Esophagus (tissue), 2 donors: Measurements from ENCODE around the gene SOHLH1. TPM values are rescaled to one million over a fixed set of nuclear protein-coding genes. Genes with fewer than 3 reads are reported as not detected.

ENCODE experiments used
- H3K27ac ChIP-seq, 2 donors: one replicate each; pipeline ENCODE4 v1.5.1; 2013; ENCODE audit warnings: low read depth in 2 of 2, mild to moderate bottlenecking in 2 of 2, inconsistent platforms in 1 of 2, low read length in 1 of 2, moderate library complexity in 1 of 2
- H3K27me3 ChIP-seq, 2 donors: one replicate each; pipeline ENCODE4 v1.6.1; 2013; ENCODE audit warnings: low read length in 2 of 2, control low read depth in 1 of 2, mild to moderate bottlenecking in 1 of 2; ENCODE audit not compliant: insufficient read depth in 2 of 2, control insufficient read depth in 1 of 2
- H3K36me3 ChIP-seq, 2 donors: one replicate each; pipeline ENCODE4 v1.6.1; 2013; ENCODE audit warnings: low read length in 1 of 2; ENCODE audit not compliant: control insufficient read depth in 2 of 2, insufficient read depth in 2 of 2
- H3K4me1 ChIP-seq, 2 donors: one replicate each; pipeline ENCODE4 v1.6.1; 2013; ENCODE audit warnings: low read length in 1 of 2; ENCODE audit not compliant: control insufficient read depth in 2 of 2, insufficient read depth in 2 of 2
- H3K4me3 ChIP-seq, 2 donors: one replicate each; pipeline ENCODE4 v1.5.1; 2013; ENCODE audit warnings: low read length in 2 of 2, mild to moderate bottlenecking in 2 of 2, low read depth in 1 of 2, moderate library complexity in 1 of 2
- H3K9me3 ChIP-seq, 2 donors: one replicate each; pipeline ENCODE4 v1.6.1; 2013; ENCODE audit warnings: mild to moderate bottlenecking in 2 of 2, low read depth in 1 of 2, low read length in 1 of 2, moderate library complexity in 1 of 2; ENCODE audit not compliant: control insufficient read depth in 2 of 2, insufficient read depth in 1 of 2
- WGBS, 2 donors: extraction: QIAGEN DNeasy Blood & Tissue Kit; methylation state at CpG; one replicate each; pipeline ENCODE4 v1.1.7; 2013; 5-methylcytosine and 5-hydroxymethylcytosine counted together
- polyA plus RNA-seq, 2 donors: library from polyadenylated mRNA; stranded (reverse); fragments of 200-250 nt; gene quantifications; one replicate each; pipeline ENCODE4 v1.2.3, GENCODE V29; 2013
- donor health status: healthy with polysubstance abuse.
- donor health status: Bipolar disorder and iron deficiency.

The SOHLH1 gene
- polyA plus RNA-seq, 2 donors = not detected

DNA sequence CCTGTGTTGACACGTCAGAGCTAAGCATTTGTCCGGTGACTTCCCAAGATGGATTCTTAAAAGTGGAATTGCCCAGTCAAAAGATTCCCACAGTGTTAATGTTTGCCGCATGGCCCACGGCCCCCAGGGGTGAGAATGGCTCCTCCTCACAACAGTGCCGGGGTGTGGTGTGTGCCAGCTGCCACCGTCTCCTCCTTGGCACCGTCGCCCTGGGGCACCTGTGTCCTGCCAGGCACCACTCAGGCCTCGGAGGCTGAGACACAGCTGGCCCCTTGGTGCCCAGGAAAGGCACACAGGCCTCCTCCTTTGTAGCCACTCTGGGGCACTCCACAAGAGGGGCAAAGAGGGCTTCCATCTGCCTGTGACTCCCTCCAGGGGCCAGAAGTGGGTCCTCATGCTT lies 7.0 kb upstream of the SOHLH1 start:
- H3K27ac ChIP-seq = no peak overlapping the region
- 50 to 52% methylated on average over 9 of the region's 9 CpGs for WGBS, 2 donors
- H3K4me3 ChIP-seq = no peak overlapping the region
- no peaks in the 10 kb centered on the region for H3K36me3 ChIP-seq
- no peaks in the 10 kb centered on the region for H3K27me3 ChIP-seq
- peaks cover 0 to 4% of the 10 kb centered on the region in 2 donors for H3K4me1 ChIP-seq
- H3K9me3 ChIP-seq = no peaks in the 10 kb centered on the region

DNA sequence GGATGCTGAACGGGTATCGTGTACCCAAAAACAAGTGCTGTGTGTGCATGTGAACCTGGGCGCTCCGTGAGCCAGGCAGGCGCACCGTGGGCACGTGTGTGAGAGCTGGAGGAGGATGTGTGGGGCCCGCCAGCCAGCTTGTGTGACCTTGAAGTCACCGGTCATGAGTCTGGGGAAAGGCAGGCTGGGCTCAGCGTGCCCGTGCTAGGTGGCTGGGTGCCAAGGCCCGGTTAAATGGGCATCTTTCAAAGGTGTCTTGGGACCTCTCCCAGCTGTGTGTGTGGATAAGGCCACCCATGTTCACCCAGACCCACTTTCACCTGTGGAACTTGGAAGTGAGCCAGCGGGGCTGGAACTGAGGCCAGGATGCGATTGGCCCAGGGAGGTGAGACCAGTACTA lies 6.1 kb upstream of the SOHLH1 start:
- 52 to 57% methylated on average over 14 of the region's 14 CpGs for WGBS, 2 donors
- H3K27ac ChIP-seq = no peak overlapping the region
- H3K4me3 ChIP-seq = no peak overlapping the region
- H3K9me3 ChIP-seq = no peaks in the 10 kb centered on the region
- no peaks in the 10 kb centered on the region for H3K27me3 ChIP-seq
- no peaks in the 10 kb centered on the region for H3K36me3 ChIP-seq
- peaks cover 0 to 4% of the 10 kb centered on the region in 2 donors for H3K4me1 ChIP-seq

- no peaks in the 10 kb centered on the region for H3K9me3 ChIP-seq
- peaks cover 0 to 4% of the 10 kb centered on the region in 2 donors for H3K4me1 ChIP-seq
- no peaks in the 10 kb centered on the region for H3K27me3 ChIP-seq
- 71 to 73% methylated on average over 5 of the region's 5 CpGs for WGBS, 2 donors
- no peaks in the 10 kb centered on the region for H3K36me3 ChIP-seq
- H3K4me3 ChIP-seq = no peak overlapping the region
- no peak overlapping the region for H3K27ac ChIP-seq
Measured at GRCh38 chr9:135704483-135704882, 5.2 kb upstream of the SOHLH1 start.

- Histone ChIP-seq H3K27me3 (no peaks in the 10 kb centered on the region), H3K27ac (no peak overlapping the region), H3K9me3 (no peaks in the 10 kb centered on the region), H3K36me3 (no peaks in the 10 kb centered on the region), H3K4me3 (no peak overlapping the region), H3K4me1 (peaks cover 0 to 4% of the 10 kb centered on the region in 2 donors)
- WGBS, 2 donors = 33 to 39% methylated on average over 14 of the region's 14 CpGs
Measured at GRCh38 chr9:135703726-135704125, 4.4 kb upstream of the SOHLH1 start.

DNA sequence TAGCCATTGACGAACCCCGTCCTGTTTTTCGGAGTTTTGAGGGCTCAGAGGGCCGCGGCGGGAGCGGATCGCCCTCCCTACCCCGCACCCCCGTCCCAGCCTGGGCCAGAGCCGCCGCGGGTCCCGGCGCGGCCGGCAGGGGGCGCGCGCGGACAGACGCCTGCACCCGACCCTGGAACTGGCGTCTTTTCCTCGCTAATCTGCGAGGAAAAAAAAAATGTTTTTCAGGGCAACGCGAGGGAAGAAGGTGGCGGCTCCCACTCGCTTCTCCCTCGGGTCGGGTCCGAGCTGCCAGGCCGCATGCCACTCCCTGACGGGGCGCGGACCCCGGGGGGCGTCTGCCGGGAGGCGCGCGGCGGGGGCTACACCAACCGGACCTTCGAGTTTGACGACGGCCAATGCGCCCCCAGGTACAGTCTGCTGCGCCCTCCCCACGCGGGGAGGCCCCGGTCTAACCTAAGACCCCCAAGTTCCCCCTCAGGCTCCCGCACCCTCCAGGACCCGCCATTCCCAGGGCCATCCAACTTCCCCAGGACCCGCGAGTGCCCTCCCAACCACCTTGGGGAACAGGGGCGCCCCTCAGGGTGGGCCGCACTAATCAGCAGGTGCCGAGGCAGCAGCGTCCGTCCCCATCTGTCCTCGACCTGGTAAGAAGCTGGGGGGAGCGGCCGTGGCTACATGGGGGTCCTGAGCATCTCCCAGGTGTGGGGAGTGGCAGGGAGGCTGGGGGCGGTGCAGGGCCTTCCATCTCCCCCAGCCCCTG lies 2.9 kb upstream of the SOHLH1 start, which contains the start of gene KCNT1:
TSS of gene KCNT1 (plus strand) at position 227 of the 763 bp plus-strand sequence. CDS start at position 301, 74 bp downstream.
- H3K27me3 ChIP-seq = no peaks in the 10 kb centered on the region
- H3K4me3 ChIP-seq = no peak within 1 kb of the TSS
- no peak within 1 kb of the TSS for H3K27ac ChIP-seq
- no peaks in the 10 kb centered on the region for H3K36me3 ChIP-seq
- 12 to 13% methylated on average over 66 of the region's 66 CpGs for WGBS, 2 donors
- H3K4me1 ChIP-seq = peaks cover 0 to 4% of the 10 kb centered on the region in 2 donors
- no peaks in the 10 kb centered on the region for H3K9me3 ChIP-seq

DNA sequence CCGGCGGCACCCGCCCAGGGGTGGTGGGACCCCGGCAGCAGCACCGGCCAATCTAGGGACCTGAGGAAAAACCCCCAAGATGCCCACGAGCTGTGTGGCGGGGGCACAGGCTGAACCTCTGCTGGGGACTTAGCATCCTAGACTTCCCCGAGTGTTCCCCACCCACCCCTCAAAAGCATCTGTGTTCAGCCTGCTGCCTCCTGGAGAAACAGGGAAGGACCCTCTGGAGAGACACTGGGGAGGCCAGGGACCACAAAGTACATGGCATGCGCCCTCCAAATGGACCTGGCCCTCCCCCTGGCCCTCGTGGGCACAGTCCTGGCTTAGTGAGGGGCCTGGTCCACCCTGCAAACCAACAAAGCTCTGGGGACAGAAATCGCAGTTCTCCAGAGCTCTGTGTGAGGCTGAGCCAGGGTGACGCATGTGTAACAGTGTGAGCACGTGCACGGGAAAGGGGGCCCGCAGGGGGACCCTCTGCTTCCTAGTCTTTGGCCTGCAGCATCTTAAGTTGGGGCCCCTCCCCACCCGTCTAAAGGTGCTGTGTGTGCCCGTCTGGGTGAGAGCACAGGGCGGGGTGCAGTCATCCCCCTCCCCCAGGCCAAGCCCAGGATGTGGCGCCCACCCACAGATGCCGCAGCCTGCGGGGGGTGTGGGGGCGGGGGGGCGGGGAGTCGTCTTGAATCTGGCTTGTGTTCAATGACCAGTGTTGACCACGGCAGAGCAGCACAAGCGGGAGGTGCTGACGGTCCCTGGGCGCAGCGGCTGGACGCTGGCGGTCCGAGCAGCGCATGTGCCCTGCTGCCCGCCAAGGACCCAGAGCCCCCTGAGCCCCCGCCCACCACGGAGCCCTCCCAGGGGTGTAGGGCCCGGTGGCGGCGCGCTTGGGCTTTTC lies 2.0 kb upstream of the SOHLH1 start:
- Histone ChIP-seq H3K4me1 (peaks cover 0 to 4% of the 10 kb centered on the region in 2 donors), H3K4me3 (no peak overlapping the region), H3K9me3 (no peaks in the 10 kb centered on the region), H3K36me3 (no peaks in the 10 kb centered on the region), H3K27ac (no peak overlapping the region), H3K27me3 (no peaks in the 10 kb centered on the region)
- WGBS, 2 donors = 19% methylated on average over 37 to 40 of the region's 40 CpGs

GRCh38 chr9:135700525-135700924 lies 1.2 kb upstream of the SOHLH1 start:
- 47 to 48% methylated on average over 15 of the region's 15 CpGs for WGBS, 2 donors
- no peaks in the 10 kb centered on the region for H3K9me3 ChIP-seq
- peaks cover 0 to 4% of the 10 kb centered on the region in 2 donors for H3K4me1 ChIP-seq
- no peak overlapping the region for H3K27ac ChIP-seq
- H3K36me3 ChIP-seq = no peaks in the 10 kb centered on the region
- no peak overlapping the region for H3K4me3 ChIP-seq
- no peaks in the 10 kb centered on the region for H3K27me3 ChIP-seq

GRCh38 chr9:135698767-135699166 lies 514 bp downstream of the SOHLH1 start:
- 62 to 63% methylated on average over 19 of the region's 19 CpGs for WGBS, 2 donors
- H3K27ac ChIP-seq = no peak overlapping the region
- H3K27me3 ChIP-seq = no peaks in the 10 kb centered on the region
- H3K36me3 ChIP-seq = no peaks in the 10 kb centered on the region
- H3K4me3 ChIP-seq = no peak overlapping the region
- peaks cover 0 to 4% of the 10 kb centered on the region in 2 donors for H3K4me1 ChIP-seq
- H3K9me3 ChIP-seq = no peaks in the 10 kb centered on the region

DNA sequence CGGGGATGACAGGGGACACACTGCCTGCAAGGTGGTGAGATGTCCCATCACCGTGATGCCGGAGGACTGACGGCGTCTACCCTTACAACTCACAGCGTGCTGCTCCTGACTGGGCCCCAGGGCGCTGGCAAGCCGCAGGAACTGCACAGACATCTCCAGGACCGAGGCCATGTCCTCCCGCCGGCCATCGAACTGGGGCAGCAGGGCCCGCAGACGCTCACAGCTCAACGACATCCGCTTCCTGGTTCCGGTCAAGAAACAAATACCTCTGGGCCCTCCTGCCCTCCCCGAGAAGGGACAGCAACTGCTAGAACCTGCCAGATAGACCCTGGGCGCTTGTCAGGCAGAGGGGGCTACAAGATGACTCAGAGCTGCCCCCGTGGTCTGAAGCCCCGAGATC lies 1.0 kb downstream of the SOHLH1 start:
- no peaks in the 10 kb centered on the region for H3K27me3 ChIP-seq
- 66 to 70% methylated on average over 21 of the region's 21 CpGs for WGBS, 2 donors

More for the DNA sequence above, 1.0 kb downstream of the SOHLH1 start:
- Histone ChIP-seq H3K4me3 (no peak overlapping the region), H3K9me3 (no peaks in the 10 kb centered on the region), H3K27ac (no peak overlapping the region), H3K4me1 (peaks cover 0 to 4% of the 10 kb centered on the region in 2 donors), H3K36me3 (no peaks in the 10 kb centered on the region)
